A673 (cell line): ENCODE results near the gene ATRNL1. TPM values are rescaled to one million over a fixed set of nuclear protein-coding genes. Genes with fewer than 3 reads are reported as not detected.

Source experiments
- BruUV-seq: library from RNA; stranded (reverse); fragments of 400-500 nt; replicated peaks from 2 replicates; lab custom pipeline; 2021; lab: Mats Ljungman, UMichigan
- CTCF ChIA-PET: fragments of 300-600 bp; sonication (Branson Sonifier 250); formaldehyde crosslinking; loops from one replicate; lab custom pipeline; 2022; ENCODE audit warnings: antibody characterized with exemption; lab: Charles Lee
- POLR2A ChIA-PET: fragments of 300-600 bp; sonication (Branson Sonifier 250); formaldehyde crosslinking; loops from one replicate; lab custom pipeline; 2022; ENCODE audit warnings: antibody characterized with exemption; ENCODE audit not compliant: low non-redundant PET; lab: Charles Lee
- DNase-seq: peaks from one replicate; pipeline ENCODE4 v3.0.0-alpha.2; 2015; ENCODE audit warnings: low spot score
- H3K27ac ChIP-seq: fragments of 200-600 bp; sonication (generic); 2 replicates; pipeline ENCODE4 v1.5.1; 2016; ENCODE audit warnings: mixed run types, low read depth, mild to moderate bottlenecking, mixed read lengths, antibody characterized with exemption, low read length; ENCODE audit not compliant: poor library complexity, severe bottlenecking
- H3K27me3 ChIP-seq: fragments of 200-600 bp; sonication (generic); replicated peaks from 2 replicates; pipeline ENCODE4 v1.6.1; 2017; ENCODE audit warnings: mixed run types, low read depth, mild to moderate bottlenecking, mixed read lengths, antibody characterized with exemption, low read length; ENCODE audit not compliant: insufficient read depth, poor library complexity
- H3K36me3 ChIP-seq: fragments of 200-600 bp; sonication (generic); 2 replicates; pipeline ENCODE4 v1.6.1; 2016; ENCODE audit warnings: mixed run types, mild to moderate bottlenecking, mixed read lengths, antibody characterized with exemption, low read length; ENCODE audit not compliant: insufficient read depth, poor library complexity, severe bottlenecking
- H3K4me1 ChIP-seq: fragments of 200-600 bp; sonication (generic); 2 replicates; pipeline ENCODE4 v1.6.1; 2017; ENCODE audit warnings: mixed run types, mild to moderate bottlenecking, mixed read lengths, antibody characterized with exemption, low read length; ENCODE audit not compliant: insufficient read depth, poor library complexity, severe bottlenecking
- H3K4me3 ChIP-seq: fragments of 200-600 bp; sonication (generic); 2 replicates; pipeline ENCODE4 v1.5.1; 2016; ENCODE audit warnings: low read depth, mixed run types, mild to moderate bottlenecking, mixed read lengths, low read length; ENCODE audit not compliant: poor library complexity, severe bottlenecking
- H3K9me3 ChIP-seq: fragments of 200-600 bp; sonication (generic); 2 replicates; pipeline ENCODE4 v1.6.1; 2016; ENCODE audit warnings: mixed run types, low read depth, mild to moderate bottlenecking, mixed read lengths, antibody characterized with exemption, low read length; ENCODE audit not compliant: poor library complexity, severe bottlenecking
- EZH2 ChIP-seq: fragments of 200-600 bp; sonication (generic); IDR thresholded peaks from 2 replicates; pipeline ENCODE4 v1.6.1; 2017; ENCODE audit warnings: borderline replicate concordance, low read depth, mild to moderate bottlenecking, mixed read lengths, antibody characterized with exemption, low read length; ENCODE audit not compliant: poor library complexity, severe bottlenecking
- intact Hi-C: fragments of 100-400 bp; cut with micrococcal nuclease; formaldehyde crosslinking; loops from one replicate; pipeline ENCODE4 v1.10.0; 2022; ENCODE audit not compliant: unreplicated experiment
- total RNA-seq: library from RNA; stranded (reverse); gene quantifications from 2 replicates; pipeline ENCODE4 v1.2.3, GENCODE V29; 2021
- TF ChIP-seq, protein P1 (sequence below): fragments of 300-800, 200-600 bp; sonication (generic); conservative IDR thresholded peaks from 2 replicates; pipeline ENCODE4 v1.5.1; 2017; ENCODE audit warnings: low read depth, mild to moderate bottlenecking, antibody characterized with exemption, low read length, moderate library complexity, mixed read lengths

The ATRNL1 gene
- total RNA-seq, 1 experiment from 2014 or later: 3.0 TPM

DNA sequence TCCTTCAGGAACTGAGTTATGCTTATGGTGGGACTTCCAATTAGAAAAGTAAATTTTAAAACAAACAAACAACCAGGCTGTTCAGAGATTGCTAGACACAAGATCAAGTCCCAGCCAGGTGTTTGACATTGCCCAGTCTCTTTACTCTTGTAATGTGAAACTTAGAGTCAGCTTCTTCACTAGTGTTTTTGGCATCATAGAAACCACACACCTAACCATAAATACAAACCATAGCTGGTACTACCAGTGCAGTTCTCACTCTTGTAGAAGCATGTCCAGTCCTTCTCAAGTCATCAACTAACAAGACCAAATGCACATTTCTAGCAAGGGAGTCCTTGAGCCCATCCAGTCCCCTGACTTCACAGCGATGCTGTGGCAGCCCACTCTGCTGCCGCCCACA is 839.9 kb downstream of the ATRNL1 start:
- Histone ChIP-seq H3K36me3 (no peaks in the 10 kb centered on the region), H3K4me3 (no peak overlapping the region), H3K9me3 (no peaks in the 10 kb centered on the region), H3K4me1 (peaks cover 15% of the 10 kb centered on the region), H3K27ac (no peak overlapping the region), H3K27me3 (peaks cover 22% of the 10 kb centered on the region)
- DNase-seq: no peak
- intact Hi-C loops: no loop called here
- CTCF ChIA-PET: no interaction called here
- no TSS peak for BruUV-seq
- TF ChIP-seq, protein P1, sequence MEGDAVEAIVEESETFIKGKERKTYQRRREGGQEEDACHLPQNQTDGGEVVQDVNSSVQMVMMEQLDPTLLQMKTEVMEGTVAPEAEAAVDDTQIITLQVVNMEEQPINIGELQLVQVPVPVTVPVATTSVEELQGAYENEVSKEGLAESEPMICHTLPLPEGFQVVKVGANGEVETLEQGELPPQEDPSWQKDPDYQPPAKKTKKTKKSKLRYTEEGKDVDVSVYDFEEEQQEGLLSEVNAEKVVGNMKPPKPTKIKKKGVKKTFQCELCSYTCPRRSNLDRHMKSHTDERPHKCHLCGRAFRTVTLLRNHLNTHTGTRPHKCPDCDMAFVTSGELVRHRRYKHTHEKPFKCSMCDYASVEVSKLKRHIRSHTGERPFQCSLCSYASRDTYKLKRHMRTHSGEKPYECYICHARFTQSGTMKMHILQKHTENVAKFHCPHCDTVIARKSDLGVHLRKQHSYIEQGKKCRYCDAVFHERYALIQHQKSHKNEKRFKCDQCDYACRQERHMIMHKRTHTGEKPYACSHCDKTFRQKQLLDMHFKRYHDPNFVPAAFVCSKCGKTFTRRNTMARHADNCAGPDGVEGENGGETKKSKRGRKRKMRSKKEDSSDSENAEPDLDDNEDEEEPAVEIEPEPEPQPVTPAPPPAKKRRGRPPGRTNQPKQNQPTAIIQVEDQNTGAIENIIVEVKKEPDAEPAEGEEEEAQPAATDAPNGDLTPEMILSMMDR: no peak
- no peak for TF ChIP-seq EZH2
- POLR2A ChIA-PET: interaction anchor here (0.7 kb wide), 1 partner anchor 63 kb away, joined by 3 read pairs; no protein-coding TSS in a partner anchor

DNA sequence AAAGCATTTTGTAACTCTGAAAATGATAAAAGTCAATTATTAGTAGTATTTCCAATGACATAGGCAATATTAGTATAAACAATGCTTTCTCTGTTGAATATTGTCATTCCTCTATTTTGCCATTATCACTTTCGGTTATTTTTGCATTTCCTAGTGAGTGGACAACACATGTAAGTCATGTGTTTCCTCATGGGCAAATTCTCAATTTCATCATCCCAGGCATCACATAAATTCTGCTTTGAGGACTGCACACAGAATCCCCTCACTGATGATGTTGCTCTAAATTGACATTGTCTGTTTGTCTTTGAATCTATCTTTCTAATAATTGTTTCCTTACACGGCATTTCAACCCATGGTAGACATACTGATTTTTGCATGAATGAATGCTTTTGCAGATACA is 842.6 kb downstream of the ATRNL1 start:
- ChIA-PET CTCF (no interaction called here), POLR2A (no interaction called here)

GRCh38 chr10:115936926-115937767 is 844.0 kb downstream of the ATRNL1 start:
- ChIA-PET CTCF (no interaction called here), POLR2A (no interaction called here)
- peaks cover 55% of the 10 kb centered on the region for H3K4me1 ChIP-seq
- no peaks in the 10 kb centered on the region for H3K36me3 ChIP-seq
- peak; percentile 49 for DNase-seq
- intact Hi-C loops: loop anchor here (5.0 kb wide), 1 partner anchor 235 kb away; no protein-coding TSS in a partner anchor
- TF ChIP-seq, protein P1: no peak
- TF ChIP-seq EZH2: no peak
- no peak overlapping the region for H3K4me3 ChIP-seq
- H3K27ac ChIP-seq: no peak overlapping the region
- peaks cover 6% of the 10 kb centered on the region for H3K9me3 ChIP-seq
- H3K27me3 ChIP-seq: peaks cover 6% of the 10 kb centered on the region
- BruUV-seq: no TSS peak

More for the DNA sequence above, 842.6 kb downstream of the ATRNL1 start:
- Histone ChIP-seq H3K36me3 (no peaks in the 10 kb centered on the region), H3K27ac (no peak overlapping the region), H3K27me3 (peaks cover 6% of the 10 kb centered on the region), H3K4me1 (peaks cover 41% of the 10 kb centered on the region), H3K9me3 (peaks cover 6% of the 10 kb centered on the region), H3K4me3 (no peak overlapping the region)
- intact Hi-C loops: loop anchor here (5.0 kb wide), 1 partner anchor 237 kb away; no protein-coding TSS in a partner anchor
- TF ChIP-seq, protein P1: no peak
- TF ChIP-seq EZH2: no peak
- no peak for DNase-seq
- no TSS peak for BruUV-seq
